Measurements from ENCODE around the gene TCHHL1.

- TF ChIP-seq CTCF (IDR thresholded peaks at IDR 0.05; ENCODE audit: low read depth, low read length) (no peak), EZH2phosphoT487 (IDR thresholded peaks at IDR 0.05; ENCODE audit: low read depth) (no peak)
These were observed 38.8 kb upstream of the TCHHL1 start for GRCh38 chr1:152127673-152128072.
